Nephron (organoid): Measurements from ENCODE around the gene CD300H.
"Not testable (repeated sequence)": the region's sequence is repeated elsewhere in the genome, so short reads cannot be mapped to it uniquely, and the experiment has no call there.

Experiments
- H3K27ac Mint-ChIP-seq, 3 experiments: 2 replicates each; pipeline ENCODE4 v1.8.0; 2020; ENCODE audit warnings: mixed read lengths in 3 of 3, mild to moderate bottlenecking in 2 of 3, moderate library complexity in 1 of 3
- H3K27me3 Mint-ChIP-seq: 2 replicates; pipeline ENCODE4 v1.8.0; 2021; ENCODE audit warnings: low read depth, mild to moderate bottlenecking, moderate library complexity, mixed read lengths
- H3K36me3 Mint-ChIP-seq: 2 replicates; pipeline ENCODE4 v1.8.0; 2020; ENCODE audit warnings: low read depth, mixed read lengths
- H3K4me1 Mint-ChIP-seq: 2 replicates; pipeline ENCODE4 v1.8.0; 2020; ENCODE audit warnings: mixed read lengths
- H3K4me3 Mint-ChIP-seq, 3 experiments: 2 replicates each; pipeline ENCODE4 v1.8.0; 2020; ENCODE audit warnings: mild to moderate bottlenecking in 3 of 3, mixed read lengths in 3 of 3, moderate library complexity in 2 of 3
- H3K9me3 Mint-ChIP-seq: 2 replicates; pipeline ENCODE4 v1.8.0; 2020; ENCODE audit warnings: mixed read lengths
- TF ChIP-seq, protein P1 (sequence below), 3 experiments: fragments of 200-600 bp; sonication (generic); IDR thresholded peaks; one replicate each; pipeline ENCODE4 v1.5.0; 2021; ENCODE audit warnings: antibody characterized with exemption in 3 of 3; ENCODE audit not compliant: unreplicated experiment in 3 of 3

CD300H gene

DNA sequence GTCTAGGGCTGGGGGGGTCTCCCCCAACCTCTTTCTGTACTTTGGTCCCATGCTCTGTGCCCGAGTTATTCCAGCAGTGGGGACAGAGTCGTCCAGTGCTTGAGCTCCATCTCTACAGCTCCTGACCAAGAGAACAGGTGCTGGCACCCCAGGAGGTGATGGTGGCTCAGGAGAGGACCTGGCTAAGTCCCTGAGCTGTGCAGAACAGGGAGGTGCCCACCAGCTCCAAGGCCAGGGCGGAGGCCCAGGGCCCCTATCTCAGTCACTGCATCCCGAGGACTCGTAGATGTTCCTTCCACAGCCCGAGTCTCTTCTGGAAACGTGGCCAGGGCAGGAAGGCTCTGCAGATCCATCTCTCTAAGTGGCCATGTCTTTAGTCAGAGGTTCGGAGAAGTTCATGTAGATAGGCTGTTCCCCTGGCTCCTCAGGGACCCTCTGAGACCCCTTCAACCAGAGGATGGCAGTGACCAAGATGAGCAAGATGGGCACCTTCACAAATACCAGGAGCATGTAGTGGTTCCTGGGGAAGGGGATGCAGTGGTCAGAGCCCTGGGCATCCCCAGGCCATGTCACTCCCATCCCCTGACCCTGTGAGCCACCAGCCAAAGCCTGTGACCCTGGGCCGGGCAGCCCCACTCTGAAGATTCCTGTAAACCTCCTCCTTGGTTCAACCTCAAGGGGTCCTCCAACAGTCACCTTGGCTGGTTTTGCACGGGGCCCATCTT, 44.8 kb downstream of the CD300H start:
- Mint-ChIP-seq H3K36me3 (no peaks in the 10 kb centered on the region), H3K4me3 (no peak overlapping the region), H3K9me3 (peaks cover 19% of the 10 kb centered on the region), H3K27me3 (peaks cover 38% of the 10 kb centered on the region), H3K4me1 (no peaks in the 10 kb centered on the region), H3K27ac (no peak overlapping the region)
- TF ChIP-seq, protein P1, sequence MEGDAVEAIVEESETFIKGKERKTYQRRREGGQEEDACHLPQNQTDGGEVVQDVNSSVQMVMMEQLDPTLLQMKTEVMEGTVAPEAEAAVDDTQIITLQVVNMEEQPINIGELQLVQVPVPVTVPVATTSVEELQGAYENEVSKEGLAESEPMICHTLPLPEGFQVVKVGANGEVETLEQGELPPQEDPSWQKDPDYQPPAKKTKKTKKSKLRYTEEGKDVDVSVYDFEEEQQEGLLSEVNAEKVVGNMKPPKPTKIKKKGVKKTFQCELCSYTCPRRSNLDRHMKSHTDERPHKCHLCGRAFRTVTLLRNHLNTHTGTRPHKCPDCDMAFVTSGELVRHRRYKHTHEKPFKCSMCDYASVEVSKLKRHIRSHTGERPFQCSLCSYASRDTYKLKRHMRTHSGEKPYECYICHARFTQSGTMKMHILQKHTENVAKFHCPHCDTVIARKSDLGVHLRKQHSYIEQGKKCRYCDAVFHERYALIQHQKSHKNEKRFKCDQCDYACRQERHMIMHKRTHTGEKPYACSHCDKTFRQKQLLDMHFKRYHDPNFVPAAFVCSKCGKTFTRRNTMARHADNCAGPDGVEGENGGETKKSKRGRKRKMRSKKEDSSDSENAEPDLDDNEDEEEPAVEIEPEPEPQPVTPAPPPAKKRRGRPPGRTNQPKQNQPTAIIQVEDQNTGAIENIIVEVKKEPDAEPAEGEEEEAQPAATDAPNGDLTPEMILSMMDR (IDR thresholded peaks at IDR 0.05; ENCODE audit: unreplicated experiment in 3 of 3), result no peak

DNA sequence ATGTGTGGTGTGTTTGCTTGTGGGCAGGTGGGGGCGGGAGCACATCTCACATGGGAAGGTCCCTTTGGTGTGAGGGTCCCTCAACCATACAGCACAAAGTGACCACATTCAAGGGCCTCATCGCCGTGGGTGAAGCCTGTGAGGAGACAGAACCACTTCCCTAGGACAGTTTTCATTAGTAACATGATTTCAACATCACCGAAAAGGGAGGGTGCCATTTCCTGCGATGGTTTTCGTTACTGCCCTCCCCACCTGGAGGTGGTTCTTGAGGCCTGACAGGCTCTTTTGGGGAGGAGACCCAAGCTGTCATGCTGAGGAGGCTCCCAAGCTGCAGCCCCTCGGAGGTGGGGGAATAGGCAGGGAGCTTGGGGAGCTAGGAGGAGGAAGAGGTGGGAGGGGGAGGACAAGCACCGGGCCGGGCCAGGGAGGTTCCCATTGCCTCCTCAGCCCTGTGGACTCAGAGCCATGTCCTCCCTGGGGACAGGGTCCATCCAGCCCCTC, 45.6 kb downstream of the CD300H start:
- H3K27me3 Mint-ChIP-seq, result peaks cover 40% of the 10 kb centered on the region
- TF ChIP-seq, protein P1 (IDR thresholded peaks at IDR 0.05; ENCODE audit: unreplicated experiment in 3 of 3), result no peak
- no peaks in the 10 kb centered on the region for H3K36me3 Mint-ChIP-seq
- H3K9me3 Mint-ChIP-seq, result peaks cover 19% of the 10 kb centered on the region
- H3K4me3 Mint-ChIP-seq, result no peak overlapping the region
- no peaks in the 10 kb centered on the region for H3K4me1 Mint-ChIP-seq
- no peak overlapping the region for H3K27ac Mint-ChIP-seq

DNA sequence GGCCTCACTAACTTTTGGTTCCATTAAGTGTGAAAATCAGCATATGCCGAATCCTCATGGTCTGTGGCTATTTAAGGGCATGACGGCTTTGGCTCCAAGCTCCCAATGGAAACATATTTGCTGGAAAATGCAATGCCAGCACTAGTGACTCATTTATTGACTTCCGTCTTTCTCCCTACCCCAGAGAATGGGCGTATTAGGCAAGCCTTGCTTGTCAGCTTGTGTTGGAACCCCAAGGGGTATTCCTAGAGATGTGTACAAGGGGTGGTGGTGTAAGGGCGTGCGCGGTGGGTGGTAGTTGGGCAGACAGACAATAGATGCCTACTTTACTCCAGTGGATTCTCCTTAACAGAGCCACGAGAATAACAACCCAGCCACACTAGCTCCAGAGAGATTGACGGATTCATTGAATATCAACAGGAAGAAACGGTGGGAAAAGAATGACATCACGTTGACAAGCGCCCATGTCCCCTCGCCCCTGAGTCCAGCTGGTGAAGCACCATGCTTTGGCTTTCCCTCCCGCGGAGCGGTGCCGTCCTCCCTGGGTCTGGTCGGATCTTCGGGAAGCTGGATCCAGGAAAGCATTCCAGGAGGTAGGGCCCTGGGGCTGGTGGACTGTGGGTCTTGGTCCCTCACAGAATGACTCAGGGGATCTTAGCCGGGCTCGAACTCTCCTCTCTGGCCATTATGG, 46.4 kb downstream of the CD300H start:
- Mint-ChIP-seq H3K36me3 (no peaks in the 10 kb centered on the region), H3K4me3 (no peak overlapping the region), H3K4me1 (no peaks in the 10 kb centered on the region), H3K27ac (no peak overlapping the region), H3K9me3 (peaks cover 19% of the 10 kb centered on the region), H3K27me3 (peaks cover 40% of the 10 kb centered on the region)
- TF ChIP-seq, protein P1 (IDR thresholded peaks at IDR 0.05; ENCODE audit: unreplicated experiment in 3 of 3), result no peak

DNA sequence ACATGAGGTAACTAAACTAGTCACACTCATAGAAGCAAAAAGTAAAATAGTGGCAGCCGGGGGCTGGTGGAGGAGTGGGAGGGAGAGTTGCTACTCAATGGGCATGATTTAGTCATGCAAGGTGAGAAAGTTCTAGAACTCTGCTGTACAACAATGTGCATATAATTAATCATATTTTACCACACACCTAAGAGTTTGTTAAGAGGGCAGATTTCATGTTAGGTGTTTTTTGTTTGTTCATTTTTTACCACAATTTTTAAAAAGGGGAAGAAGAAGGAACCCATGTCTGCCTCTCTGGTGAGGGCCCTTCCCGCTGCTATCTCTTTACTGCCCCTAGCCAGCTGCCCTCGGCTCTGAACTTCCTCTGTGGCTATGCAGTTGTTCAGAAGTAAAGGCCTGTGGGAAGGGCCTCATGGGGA, 47.3 kb downstream of the CD300H start:
- TF ChIP-seq, protein P1 (IDR thresholded peaks at IDR 0.05; ENCODE audit: unreplicated experiment in 3 of 3), result no peak
- peaks cover 22% of the 10 kb centered on the region for H3K9me3 Mint-ChIP-seq
- no peak overlapping the region for H3K27ac Mint-ChIP-seq
- peaks cover 41% of the 10 kb centered on the region for H3K27me3 Mint-ChIP-seq
- no peak overlapping the region for H3K4me3 Mint-ChIP-seq
- H3K36me3 Mint-ChIP-seq, result no peaks in the 10 kb centered on the region
- H3K4me1 Mint-ChIP-seq, result no peaks in the 10 kb centered on the region

DNA sequence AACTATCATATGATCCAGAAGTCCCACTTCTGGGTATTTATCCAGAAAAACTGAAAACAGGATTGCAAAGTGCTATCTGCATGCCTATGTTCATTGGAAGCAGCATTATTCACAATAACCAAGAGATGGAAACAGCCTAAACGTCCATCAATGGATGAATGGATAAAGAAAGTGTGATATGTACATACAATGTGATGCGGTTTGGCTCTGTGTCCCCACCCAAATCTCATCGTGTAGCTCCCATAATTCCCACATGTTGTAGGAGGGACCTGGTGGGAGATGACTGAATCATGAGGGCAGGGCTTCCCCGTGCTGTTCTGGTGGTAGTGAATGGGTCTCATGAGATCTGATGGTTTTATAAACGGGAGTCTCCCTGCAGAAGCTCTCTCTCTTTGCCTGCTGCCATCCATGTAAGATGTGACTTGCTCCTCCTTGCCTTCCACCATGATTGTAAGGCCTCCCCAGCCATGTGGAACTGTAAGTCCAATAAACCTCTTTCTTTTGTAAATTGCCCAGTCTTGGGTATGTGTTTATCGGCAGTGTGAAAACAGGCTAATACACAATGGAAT, 48.8 kb downstream of the CD300H start:
- Mint-ChIP-seq H3K36me3 (peaks cover 10% of the 10 kb centered on the region), H3K27me3 (peaks cover 44% of the 10 kb centered on the region), H3K9me3 (peaks cover 33% of the 10 kb centered on the region)
- H3K4me3 Mint-ChIP-seq, H3K27ac Mint-ChIP-seq, H3K4me1 Mint-ChIP-seq: not testable (repeated sequence)

DNA sequence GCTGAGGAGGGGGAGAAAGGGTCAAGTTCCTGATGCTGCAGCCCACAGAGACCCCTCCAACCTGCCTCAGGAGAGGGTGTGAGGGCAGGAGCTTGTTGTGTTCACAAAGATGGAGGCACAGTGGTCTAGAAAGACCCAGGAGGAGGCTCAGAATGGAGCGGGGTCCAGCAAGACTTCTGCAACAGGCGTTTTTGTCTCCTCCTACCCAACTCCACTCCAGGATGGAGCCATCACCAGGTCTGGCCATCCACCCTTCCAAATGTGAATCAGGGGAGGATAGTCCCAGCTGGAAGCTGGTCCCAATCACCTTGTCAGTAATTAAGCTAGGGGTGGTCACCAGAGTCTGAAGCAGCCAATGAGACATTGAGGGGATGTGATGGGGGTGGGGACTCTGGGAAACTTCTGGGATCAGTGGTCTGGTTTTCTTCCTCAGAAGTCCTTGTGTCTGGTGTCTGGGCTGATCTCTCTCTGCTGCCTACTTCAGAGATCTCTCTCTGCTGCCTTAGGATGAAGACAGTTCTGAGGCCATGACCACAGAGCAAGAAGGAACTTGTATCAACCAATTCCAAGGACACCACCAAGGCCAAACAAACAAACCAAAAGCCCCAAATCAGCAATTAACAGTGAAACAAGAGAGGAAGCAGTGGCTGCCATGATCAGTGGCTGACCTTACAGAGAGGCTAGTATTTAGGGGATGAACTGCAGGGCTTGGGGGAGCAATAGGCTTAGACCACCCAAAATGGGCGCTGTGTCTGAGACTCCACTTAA, 50.6 kb downstream of the CD300H start:
- Mint-ChIP-seq H3K4me3 (no peak overlapping the region), H3K9me3 (peaks cover 33% of the 10 kb centered on the region), H3K27me3 (peaks cover 48% of the 10 kb centered on the region), H3K27ac (no peak overlapping the region), H3K36me3 (peaks cover 10% of the 10 kb centered on the region), H3K4me1 (no peaks in the 10 kb centered on the region)
- TF ChIP-seq, protein P1 (IDR thresholded peaks at IDR 0.05; ENCODE audit: unreplicated experiment in 3 of 3), result no peak
